GM12891 (cell line): Measurements from ENCODE around the gene ZNF385D.

ENCODE experiments used
- POLR2A ChIP-seq: IDR thresholded peaks from 2 replicates; pipeline ENCODE4 v1.6.1; 2011; ENCODE audit warnings: low read depth, low read length, control low read depth
- POLR2AphosphoS5 ChIP-seq: IDR thresholded peaks from 2 replicates; pipeline ENCODE4 v1.6.1; 2011; ENCODE audit warnings: low read depth, low read length, control low read depth
- POU2F2 ChIP-seq: IDR thresholded peaks from 2 replicates; pipeline ENCODE4 v1.6.1; 2011; ENCODE audit warnings: low read depth, mild to moderate bottlenecking, control low read depth, low read length, moderate library complexity

- TF ChIP-seq POU2F2 (no peak), POLR2A (no peak), POLR2AphosphoS5 (no peak)
Observed at GRCh38 chr3:21613372-21614070, 137.5 kb downstream of the ZNF385D start.
